C4-2B (cell line): ENCODE data around the gene SHANK1.

Experiments used
- CTCF ChIP-seq: fragments of 450-650 bp; conservative IDR thresholded peaks from 2 replicates; pipeline ENCODE4 v1.5.1; 2017; ENCODE audit warnings: mild to moderate bottlenecking
- ZFX ChIP-seq: fragments of 450-650 bp; IDR thresholded peaks from 2 replicates; pipeline ENCODE4 v1.6.1; 2017

DNA sequence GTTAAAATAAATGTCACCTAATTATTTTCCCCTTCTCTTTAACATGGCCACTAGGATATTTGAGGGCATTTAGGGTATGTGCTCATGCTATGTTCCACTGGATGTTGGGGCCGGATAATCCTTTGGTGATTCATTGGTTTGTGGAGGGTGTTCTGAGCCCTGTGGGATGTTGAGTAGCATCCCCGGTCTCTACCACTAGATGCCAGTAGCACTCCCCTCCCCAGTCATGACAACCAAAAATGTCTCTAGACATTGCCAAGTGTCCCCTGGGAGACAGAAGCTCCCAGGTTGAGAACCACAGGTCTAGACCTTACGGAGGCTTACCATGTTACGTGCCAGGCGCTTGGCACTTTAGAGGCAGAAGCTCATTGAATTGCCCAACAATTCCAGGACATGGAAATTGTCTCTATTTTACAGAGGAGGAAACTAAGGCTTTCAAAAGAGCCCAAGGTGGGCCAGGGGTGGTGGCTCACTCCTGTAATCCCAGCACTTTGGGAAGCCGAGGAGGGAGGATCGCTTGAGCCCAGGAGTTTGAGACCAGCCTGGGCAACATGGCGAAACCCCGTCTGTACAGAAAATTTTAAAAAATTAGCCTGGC is 14.1 kb downstream of the SHANK1 start:
- peak; percentile 88 for TF ChIP-seq CTCF
- no peak for TF ChIP-seq ZFX
